PC-9 (cell line): ENCODE data around the gene CACNA2D4.

Experiments used
- EZH2 ChIP-seq: fragments of 200-600 bp; sonication (generic); IDR thresholded peaks from 2 replicates; pipeline ENCODE4 v1.8.0; 2017; ENCODE audit warnings: antibody characterized with exemption, low read depth
- TF ChIP-seq, protein P1 (sequence below): fragments of 200-600 bp; sonication (generic); conservative IDR thresholded peaks from 2 replicates; pipeline ENCODE4 v1.6.1; 2017; ENCODE audit warnings: mixed run types, antibody characterized with exemption, mild to moderate bottlenecking, moderate library complexity

DNA sequence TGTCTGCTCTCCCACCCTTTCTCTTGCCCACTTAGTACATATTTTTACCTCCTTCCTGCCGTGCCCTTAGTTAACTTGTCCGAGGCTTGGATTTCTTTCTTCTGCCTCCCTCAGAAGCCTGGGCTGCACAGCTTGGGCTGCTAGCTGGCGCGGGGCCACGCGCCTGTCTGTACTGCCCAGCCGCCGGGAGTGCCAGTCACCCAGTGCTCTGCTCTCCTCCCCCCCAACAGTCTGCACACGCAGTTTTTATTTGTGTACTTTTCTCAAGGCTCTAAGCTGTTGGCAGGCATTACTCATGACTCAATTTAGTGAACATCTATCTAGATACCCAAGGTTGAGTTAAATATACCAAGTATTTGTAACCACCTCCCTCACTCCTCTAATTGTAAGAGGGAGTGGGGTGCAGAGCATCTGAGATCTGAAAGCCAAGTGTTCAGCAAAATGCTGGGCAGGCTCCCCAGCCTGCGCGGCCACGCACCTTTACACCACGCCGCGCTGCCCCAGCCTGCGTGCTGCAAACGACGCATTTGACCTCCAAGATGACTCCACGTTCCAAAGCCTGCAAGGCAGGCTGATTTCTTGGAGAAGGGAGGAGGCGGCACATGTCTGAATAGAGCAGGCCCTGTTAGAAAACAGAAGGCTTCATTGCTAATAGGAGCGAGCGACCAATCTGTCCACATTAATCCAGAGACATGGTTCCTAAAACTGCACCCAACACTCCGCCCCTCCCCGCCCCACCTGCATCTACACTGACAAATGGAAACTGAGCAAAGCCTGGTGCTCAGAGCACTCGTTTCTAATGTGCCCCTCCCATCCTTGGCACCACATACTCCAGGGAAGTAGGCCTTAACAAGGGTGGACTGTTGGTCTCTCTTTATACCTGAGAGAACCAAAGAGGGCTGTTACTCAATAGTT is 18.2 kb upstream of the CACNA2D4 start:
- TF ChIP-seq, protein P1, sequence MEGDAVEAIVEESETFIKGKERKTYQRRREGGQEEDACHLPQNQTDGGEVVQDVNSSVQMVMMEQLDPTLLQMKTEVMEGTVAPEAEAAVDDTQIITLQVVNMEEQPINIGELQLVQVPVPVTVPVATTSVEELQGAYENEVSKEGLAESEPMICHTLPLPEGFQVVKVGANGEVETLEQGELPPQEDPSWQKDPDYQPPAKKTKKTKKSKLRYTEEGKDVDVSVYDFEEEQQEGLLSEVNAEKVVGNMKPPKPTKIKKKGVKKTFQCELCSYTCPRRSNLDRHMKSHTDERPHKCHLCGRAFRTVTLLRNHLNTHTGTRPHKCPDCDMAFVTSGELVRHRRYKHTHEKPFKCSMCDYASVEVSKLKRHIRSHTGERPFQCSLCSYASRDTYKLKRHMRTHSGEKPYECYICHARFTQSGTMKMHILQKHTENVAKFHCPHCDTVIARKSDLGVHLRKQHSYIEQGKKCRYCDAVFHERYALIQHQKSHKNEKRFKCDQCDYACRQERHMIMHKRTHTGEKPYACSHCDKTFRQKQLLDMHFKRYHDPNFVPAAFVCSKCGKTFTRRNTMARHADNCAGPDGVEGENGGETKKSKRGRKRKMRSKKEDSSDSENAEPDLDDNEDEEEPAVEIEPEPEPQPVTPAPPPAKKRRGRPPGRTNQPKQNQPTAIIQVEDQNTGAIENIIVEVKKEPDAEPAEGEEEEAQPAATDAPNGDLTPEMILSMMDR: no peak
- no peak for TF ChIP-seq EZH2
